Erythroblast (primary cell): ENCODE data around the gene CCDC40.

Experiments used
- DNase-seq, 2 experiments: peaks; one replicate each; lab custom pipeline; 2025; lab: John Stamatoyannopoulos, UW
- GATA1 ChIP-seq: IDR thresholded peaks from 2 replicates; pipeline ENCODE4 v1.6.1; 2011; ENCODE audit warnings: low read depth, mild to moderate bottlenecking, control low read depth, low read length, moderate library complexity
- POLR2A ChIP-seq: IDR thresholded peaks from 2 replicates; pipeline ENCODE4 v1.6.1; 2011; ENCODE audit warnings: mild to moderate bottlenecking, low read length

The CCDC40 gene

DNA sequence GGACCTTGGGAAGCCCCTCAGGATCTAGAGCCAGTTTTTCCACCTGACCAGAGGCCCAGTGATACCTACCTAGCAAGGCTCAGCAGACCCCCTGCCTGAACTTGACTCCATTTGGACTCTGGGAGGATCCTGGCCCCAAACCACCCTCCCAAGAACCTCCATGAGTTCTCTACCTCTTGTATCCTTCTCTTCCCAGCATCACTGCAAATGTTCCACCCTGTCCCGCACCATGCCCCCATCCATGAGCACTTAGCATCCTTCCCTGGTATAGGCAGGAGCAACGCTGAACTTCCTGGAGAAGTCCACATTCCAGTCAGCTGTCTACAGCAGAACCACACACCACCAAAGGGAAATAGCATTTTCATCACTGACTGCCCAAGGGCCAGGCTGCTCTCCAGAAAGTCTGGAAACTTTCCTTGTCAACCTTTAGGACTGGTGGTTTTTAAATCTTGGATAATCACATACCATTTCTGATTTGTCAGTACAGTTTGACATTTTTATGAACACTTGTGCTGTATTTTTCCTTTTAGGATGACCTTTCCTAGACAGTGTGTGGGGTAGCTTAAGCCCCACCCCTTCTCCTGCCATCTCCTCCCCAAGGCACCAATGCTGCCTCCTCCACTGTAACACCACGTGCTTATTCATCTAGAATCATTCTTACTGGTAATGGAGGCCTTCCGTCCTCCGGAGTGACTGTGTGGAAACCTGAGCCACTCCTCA is 96.6 kb downstream of the CCDC40 start:
- DNase-seq: no peak
- TF ChIP-seq POLR2A (peak; percentile 26), GATA1 (no peak)

DNA sequence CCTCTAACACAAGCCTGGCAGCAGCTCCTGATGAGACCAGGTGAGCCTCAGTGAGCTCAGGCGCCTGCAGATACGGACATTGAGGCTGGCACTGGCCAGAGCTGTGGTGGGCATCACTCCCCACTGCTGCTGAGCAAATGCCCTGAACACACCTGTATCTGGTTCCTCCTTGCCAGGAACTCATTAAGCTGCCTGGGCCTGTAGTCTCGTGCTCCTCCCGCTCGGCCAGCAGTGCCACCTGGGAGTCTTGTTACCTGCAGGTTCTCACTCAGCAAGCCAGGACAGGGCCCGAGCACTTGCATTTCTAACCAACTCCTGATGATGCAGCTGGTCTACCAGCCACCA is 97.2 kb downstream of the CCDC40 start:
- TF ChIP-seq GATA1 (no peak), POLR2A (no peak)
- no peak for DNase-seq

DNA sequence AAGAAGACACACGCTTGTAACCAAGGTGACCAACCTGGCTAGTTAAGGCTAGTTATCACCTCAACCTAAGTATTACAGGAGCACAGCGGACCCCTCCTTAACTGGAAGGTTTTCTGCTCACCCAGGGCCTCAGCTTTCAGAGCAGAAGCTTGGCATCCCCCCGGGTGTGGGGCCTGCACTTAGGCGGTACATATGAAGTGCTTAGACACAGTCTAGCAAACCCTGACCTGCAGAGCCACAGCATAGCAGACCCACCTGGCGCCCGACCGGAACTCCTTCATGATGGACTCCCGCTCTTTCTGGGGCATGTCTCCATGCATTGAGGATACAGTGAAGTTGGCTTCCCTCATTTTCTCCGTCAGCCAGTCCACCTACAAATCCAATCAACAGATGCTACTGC is 100.7 kb downstream of the CCDC40 start:
- TF ChIP-seq GATA1: no peak
- no peak for TF ChIP-seq POLR2A
- no peak for DNase-seq

DNA sequence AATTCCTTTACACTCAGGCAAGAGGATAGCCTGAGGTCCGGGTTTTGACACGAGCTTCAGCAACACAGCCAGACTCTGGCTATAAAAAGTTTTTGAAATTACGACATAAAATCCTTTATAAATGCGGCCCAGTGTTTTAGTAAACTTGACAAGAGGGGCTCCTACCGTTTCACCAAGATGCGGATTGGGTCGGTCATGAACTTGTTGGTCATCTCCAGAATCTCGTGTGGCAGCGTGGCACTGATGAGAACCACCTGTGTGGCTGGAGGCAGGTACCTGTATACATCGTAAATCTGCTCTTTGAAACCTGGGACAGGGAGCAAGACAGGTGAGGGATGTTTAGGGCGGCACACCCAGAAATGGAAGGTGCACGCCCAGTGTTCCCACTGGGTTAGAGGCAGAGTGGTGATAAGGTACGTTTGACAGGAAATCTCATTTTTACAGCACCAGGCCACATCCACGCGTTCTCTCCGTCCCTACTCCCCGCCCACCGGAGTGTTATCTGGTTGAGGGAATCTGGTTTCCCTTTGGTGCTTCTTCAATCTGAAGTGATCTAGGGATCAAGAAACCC is 102.5 kb downstream of the CCDC40 start:
- TF ChIP-seq GATA1: no peak
- no peak for TF ChIP-seq POLR2A
- DNase-seq: no peak

DNA sequence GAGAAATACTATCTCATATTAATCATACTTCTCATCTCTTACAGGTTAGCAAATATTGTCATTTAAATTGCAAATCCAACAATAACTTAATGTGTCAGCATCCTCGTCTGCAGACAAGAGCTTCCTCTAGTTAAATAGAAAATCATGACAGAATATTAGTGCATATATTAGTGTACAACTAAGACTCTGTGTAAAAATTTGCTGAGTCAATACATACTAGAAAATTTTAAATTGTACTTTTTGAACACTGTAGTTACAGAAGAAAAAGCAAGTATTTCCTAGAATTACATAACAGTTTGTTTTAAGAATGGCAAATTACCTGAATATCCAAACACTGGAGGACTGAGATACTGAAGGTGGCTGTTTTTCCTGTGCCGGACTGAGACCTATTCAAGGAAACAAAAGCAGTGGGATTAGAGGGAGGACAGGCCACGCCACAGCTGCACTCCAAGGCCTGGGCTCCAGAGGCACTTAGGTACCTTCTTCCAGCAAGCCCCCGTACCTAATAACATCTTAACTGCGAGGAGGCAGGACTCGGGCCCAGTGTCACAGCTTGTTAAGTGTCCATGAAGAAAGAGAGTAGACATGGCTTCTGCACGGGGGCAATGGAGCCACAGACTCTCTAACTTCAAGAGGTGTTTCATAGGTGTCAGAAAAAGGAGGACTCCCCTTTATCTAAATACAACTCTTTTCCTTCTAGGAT is 105.2 kb downstream of the CCDC40 start:
- TF ChIP-seq POLR2A (no peak), GATA1 (no peak)

DNA sequence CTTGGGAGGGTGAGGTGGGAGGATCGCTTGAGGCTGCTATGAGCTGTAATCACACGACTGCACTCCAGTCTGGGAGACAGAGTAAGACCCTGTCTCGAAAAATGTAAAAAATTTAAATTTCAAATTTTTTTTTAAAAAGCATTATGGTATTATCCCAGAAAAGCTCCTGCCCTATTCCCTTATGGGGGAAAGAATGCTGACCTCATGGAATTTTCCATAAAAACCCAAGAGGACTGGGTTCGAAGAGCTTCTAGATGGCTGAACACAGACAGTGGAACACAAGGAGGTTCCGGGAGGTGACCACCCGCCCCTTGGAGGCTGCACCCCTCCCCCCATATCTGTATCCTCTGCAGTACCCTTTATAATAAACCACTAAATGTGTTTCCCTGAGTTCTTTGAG is 106.5 kb downstream of the CCDC40 start:
- TF ChIP-seq POLR2A (no peak), GATA1 (no peak)
- DNase-seq: no peak

More for the DNA sequence above, 105.2 kb downstream of the CCDC40 start:
- no peak for DNase-seq

DNA sequence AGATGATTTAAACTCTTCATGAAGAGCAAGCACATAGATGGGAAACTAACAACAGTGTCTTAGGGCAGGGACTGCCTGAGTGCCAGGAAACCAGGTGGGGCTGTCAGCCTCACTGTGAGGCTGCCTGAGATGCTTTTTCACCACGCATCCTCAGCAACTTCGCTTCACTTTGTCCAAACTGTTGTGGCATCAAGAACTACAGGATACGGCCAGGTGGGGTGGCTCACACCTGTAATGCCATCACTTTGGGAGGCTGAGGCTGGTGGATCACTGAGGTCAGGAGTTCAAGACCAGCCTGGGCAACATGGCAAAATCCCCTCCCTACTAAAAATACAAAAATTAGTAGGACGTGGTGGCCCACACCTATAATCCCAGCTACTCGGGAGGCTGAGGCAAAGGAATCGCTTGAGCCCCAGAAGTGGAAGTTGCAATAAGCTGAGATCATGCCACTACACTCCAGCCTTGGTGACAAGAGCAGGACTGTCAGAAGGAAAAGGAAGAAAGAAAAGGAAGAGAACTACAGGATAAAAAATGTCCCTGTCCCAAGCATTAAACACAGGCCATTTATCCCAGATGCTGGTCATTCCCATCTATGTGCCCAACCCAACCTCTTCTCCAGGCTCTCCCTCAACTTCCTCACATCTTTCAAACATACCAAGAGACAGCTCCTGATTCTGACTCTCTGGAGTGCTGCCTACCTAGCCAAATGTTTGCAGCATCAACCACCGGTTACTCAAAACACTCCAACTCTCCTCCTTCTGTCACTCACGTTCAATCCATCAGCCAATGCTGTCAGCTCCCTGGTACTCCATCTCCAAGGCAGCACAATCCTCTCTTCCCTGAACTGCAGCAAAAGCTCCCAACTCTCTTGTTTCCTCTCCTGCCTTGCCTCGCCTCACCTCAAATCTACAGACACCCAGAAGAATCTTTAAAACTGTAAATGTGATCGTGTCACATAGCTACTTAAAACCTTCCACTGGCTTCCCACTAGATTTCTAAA is 108.9 kb downstream of the CCDC40 start:
- DNase-seq: peak in 1 of 2 experiments; percentile 50
- TF ChIP-seq GATA1 (no peak), POLR2A (no peak)

DNA sequence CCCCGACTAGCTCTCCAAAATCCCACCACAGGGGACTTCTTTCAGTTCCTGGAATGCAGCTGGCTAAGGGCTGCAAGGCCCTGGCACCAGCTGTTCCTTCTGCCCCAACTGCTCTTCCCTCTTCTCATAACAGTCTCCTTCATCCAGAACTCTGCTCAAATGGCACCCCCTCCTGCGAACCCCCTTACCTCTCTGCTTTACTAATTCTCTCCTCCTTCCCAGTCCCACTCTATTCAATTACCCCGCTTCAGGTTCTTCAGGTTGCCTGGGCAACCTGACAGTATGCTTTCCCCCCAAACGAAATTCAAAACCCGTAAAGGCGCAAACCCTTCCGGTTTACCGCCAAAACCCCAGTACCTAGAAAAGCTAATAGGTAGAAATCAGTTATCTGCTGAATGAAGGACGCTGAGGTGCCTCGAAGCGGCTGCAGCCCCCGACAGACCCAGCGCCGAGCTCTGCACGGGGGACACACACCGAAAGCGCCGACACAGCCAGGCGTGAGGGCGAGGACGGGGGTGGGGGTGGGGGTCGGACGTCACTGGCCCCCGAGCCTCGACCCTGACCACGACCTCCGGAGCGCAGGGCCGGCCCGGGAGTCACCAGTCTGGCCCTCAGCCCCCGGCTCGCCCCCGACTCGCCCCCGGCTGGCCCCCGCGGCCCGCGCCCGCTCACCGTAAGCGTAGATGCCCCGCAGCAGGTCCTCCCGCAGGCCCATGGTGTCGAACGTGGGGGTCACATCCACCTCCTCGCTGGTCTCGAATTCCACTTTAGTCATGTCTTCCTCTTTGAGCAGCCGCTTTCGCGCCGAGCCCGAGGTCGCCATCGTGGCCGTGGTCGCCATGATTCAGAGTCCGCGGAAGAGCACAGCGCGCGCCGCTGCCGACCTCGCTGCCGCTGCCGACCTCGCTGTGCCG is 109.9 kb downstream of the CCDC40 start:
- no peak for TF ChIP-seq GATA1
- TF ChIP-seq POLR2A: no peak
- peak; percentile 60 to 68 for DNase-seq

DNA sequence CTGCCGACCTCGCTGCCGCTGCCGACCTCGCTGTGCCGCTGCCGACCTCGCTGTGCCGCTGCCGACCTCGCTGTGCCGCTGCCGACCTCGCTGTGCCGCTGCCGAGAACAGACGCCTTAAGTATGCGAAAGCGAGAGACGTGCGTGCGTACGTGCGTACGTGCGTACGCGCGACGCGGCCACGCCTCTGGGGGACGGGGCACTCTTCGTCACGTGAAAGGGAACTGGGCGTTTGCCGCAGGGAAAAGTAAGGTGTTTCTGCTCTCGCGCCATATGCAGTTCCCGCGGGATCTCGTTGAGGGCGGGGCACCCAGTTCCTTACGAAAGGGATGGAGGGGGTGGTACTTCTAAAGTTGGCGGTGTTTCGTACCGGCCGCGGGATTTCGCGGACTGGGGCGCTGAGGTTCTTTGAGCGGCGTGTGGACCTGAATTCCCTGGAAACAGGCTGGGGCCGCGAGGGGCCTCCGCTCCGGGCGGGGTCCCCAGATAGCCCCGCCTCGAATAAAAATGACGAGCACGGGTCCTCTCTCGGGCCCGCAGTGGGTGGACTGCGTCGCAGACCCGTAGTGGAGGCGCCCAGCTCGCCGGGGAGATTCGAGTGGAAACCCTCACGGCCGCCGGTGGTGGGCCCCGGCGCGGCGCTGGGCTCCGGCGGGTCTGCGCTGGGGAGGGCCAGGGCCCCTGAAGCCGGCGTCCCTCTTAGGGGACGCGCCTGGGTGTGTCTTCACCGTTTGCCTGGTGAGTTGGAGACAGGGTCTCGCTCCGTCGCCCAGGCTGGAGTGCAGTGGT is 110.8 kb downstream of the CCDC40 start, which contains the start of gene EIF4A3:
Gene EIF4A3 (minus strand): TSS at position 94 of the 788 bp plus-strand sequence. CDS start 167 bp downstream, outside the sequence.
- DNase-seq: peak; percentile 99
- TF ChIP-seq POLR2A (peak; percentile 97), GATA1 (no peak)
